GM19467 (cell line): ENCODE data around the gene JAKMIP1.

Source experiments
- ATAC-seq: cut with Tn5 transposase; IDR thresholded peaks from one replicate; pipeline ENCODE4 v1.9.1; 2021; ENCODE audit warnings: mild to moderate bottlenecking, moderate library complexity; ENCODE audit not compliant: unreplicated experiment

Gene JAKMIP1

DNA sequence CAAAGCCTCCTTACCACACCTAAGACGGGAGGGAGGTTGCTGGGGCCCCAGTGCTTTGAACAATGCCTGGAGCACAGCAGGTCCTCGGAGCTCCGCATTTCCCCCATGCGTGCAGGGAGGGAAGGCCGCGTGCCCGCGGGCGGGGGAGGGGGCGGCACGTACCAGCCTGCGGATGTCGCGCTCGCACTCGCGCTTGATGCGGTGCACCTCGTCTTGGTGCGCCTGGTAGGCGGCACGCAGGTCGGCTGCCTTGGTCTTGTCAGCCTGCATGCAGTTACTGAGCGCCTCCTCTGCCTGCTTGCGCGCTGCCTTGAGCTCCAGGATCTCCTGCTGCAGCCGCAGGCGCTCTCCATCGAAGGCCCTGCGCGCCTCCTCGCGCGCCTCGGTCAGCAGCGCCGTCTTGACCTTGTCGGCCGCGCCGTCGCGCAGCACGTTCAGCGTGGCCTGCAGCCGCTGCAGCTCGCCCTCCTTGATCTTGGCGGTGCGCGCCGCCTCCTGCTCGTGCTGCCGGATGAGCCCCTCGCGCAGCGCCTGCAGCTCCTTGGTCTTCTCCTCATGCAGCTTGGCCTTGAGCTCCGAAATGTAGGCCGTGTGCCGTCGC, 94.9 kb downstream of the JAKMIP1 start:
- no peak for ATAC-seq

DNA sequence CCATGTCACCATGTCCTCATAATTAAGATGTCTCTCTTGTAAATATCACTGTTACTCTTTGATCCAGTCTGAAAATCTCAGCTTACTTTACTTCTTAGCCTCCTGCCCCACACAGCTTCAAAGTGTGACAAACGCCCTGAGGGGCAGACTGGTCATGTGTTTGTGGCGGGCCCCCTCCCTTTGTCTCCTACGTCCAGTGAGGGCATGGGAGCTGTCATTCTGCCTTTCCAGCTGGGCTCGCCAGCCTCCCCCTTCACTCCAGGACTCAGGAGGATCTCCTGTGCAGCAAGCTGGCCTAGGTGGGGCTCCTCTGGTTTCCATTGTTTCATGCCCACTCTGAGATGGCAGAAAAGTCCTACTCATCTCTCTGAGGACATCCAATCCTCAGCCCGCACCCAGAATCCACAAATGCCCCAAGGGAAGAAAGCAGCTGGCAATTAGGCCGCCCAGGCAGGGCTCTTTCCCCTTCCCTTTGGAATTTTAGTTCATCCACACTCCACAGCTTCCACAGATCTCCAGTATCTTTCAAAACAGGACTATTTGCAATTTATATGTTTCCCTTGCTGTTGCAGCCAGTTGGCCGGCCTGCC, 95.7 kb downstream of the JAKMIP1 start:
- ATAC-seq = no peak

DNA sequence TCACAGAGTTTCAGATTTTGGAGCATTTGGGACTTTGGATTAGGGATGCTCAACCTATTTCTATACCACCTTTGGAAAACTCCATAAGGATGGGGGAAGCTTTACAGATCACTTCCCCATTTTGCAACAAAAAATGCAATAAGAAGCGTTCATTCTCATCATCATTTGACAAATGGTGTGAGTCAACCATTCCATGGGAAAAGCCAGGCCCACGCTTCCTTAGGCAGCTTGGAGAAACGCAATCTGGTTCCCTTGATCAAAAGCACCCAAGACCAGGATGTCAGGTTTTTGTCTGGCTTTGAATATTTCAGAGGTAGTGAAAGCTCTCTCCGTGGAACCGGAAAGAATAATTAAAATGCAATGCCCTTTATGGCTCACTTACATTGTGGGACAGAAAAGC, 102.8 kb downstream of the JAKMIP1 start:
- no peak for ATAC-seq

DNA sequence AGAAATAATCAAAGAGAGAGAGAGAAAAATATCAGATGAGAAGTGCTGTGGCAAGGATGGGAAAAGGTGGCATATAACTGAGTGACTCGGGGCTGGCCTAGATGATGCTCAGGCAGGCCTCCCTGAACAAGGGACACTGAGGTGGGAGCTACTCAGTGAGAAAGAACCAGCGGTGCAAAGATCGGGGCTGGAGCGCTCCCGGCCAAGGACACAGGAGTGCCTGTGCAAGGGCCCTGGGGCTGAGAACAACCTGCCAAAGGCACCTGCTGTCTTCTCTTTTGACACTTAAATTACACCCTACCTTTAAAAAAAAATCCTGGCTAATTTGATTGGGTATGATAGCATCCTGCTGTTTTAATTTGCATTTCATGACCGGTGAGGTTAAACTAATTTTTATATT, 104.5 kb downstream of the JAKMIP1 start:
- no peak for ATAC-seq

DNA sequence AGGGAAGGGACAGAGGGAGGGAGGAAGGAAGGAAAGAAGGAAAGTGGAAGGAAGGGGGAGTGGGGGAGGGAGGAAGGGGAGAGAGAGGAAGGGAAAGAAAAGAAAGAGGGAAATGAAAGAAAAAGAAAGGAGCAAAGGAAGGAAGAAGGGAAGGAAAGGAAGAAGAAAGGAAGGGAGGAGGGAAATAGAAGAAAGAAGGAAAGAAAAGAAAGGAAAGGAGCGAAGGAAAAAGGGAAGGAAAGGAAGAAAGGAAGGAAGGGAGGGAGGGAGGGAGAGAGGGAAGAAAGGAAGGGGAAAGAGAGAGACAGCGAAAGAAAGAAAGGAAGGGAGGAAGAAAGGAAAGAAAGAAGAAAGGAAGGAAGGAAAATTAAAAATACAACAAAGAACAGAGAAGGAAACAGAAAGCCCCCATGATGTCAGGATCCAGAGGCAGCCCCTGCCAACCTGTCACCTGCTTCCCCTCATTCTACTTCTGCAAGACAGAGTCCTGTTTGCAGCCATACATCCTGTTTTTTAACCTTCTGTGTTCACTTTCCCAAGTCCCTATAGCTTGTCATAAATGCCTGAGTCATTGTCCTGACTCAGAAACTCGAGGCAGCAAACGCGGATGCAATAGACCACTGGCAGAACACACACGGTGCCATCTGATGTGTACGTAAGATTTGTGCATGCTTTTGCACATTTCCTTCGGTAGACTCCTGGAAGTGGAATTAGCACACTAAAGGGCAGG, 105.2 kb downstream of the JAKMIP1 start:
- no peak for ATAC-seq

DNA sequence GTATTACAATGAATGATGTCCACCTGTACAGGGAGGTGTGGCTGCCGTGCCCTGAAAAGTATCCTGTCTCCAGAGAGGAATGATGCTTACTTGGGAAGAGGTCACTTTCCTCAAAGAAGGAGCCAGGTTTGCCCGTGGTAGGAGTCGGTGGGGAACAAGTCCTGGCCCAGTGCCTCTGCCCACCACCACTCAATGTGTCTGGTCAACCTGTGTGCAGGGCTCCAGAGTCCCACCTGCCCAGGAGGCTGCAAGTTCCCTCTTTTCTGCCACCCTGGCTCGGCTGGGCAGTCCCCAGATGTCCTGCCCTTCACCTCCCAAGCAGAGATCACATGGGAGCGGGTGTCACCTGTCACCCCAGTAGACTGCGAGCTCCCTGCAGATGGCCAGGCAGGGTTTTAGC, 106.7 kb downstream of the JAKMIP1 start:
- no peak for ATAC-seq

DNA sequence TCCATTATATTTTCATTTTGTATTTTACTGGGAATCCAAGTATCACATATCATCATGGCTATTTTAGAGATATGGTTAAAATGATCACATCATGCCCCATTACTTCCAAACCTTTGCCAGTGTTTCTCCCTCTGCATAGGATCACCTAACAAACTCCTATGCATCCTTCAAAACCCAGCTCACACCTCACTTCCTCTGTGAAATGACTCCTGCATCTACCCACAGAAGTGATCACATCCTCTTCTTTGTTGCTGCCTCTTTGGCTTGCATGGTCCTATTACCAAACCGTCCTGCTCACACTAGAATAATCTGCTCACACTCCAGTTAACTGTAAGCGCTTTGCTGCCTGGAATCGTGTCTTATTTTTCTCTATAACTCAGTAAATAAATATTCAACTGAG, 107.4 kb downstream of the JAKMIP1 start:
- no peak for ATAC-seq

DNA sequence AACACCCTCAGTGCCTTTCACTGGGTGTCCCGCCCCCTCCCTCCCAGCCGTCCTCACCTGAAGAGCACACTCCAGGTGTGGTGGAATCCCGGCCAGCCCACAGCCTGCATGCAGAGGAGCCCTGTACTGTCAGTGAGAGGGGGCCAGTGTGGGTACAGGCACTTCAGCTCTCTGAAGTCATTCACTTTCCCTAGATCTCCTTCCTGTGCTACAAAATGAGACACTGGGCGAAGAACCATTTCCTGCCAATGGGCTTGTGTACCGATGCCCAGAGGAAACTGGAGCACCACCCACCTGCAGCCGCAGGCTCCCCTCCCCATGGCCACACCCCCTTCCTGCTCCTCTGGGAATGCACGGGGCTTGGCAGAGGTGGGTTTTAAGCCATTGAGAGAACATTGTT, 108.2 kb downstream of the JAKMIP1 start:
- no peak for ATAC-seq

DNA sequence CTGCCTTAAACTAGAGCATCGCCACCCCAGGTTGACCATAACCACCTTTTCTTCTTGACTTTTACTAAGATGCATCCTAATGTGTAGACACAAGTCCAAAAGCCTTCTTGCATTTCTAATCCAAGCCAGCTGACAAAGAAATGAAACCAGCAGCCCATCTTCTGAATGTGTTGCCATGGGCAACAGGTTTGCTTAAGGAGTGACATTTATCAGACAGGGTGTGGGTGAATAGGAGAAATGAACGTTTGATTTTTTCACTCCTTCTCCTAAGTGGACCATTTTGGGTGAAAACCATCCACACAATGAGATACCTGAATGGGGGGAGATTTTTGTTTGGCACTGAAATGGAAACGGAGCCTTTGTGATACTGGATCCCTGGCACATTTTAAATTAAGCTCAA, 109.4 kb downstream of the JAKMIP1 start:
- ATAC-seq = no peak

DNA sequence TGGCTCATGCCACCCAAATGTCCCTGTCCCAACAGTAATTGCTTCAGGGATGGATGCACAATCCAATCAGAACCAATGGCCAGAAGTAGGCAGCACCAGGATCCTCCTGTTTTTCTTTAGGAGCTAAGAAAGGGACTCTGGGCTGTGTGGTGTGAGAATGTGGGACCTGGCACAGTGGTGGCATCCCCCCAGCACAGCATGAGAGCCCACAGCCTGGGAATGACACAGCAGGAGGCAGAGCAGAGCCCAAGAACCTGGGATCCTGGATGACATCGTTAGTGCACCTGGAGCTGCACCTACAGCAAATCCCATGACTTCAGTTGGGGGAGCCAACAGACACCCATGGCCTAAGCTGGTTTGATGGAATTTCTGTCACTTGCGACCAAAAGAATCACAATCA, 111.4 kb downstream of the JAKMIP1 start:
- no peak for ATAC-seq

DNA sequence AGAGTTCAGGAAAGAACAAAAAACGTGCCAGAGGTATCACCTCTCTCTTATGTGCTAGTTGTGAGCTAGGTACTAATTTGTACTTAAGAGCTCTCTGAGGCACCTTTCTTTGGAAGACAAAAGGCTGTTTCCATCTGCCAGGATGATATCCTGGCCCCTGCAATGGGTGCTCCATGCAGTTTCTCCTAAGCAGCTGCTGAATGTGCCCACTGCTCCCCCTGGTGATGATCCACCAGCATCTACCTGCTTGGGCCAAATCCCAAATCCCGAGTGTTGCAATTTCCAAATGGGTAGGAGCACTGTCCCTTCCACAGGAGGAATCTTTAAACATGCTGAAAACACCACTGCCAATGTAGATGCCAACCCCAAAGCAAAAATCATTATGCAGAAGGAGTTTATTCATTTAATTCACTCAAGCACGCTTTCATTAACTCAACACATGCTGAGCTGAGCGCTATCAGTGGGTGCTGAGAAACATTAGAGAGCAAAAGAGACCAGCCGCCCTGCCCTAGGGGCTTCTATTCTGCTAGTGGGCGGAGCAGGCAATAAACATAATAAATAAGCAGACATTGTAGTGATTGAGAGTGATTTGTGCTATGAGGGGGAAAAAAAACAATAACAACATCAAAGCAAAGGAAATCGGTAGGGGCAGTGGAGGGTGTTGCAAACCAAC, 112.5 kb downstream of the JAKMIP1 start:
- no peak for ATAC-seq

DNA sequence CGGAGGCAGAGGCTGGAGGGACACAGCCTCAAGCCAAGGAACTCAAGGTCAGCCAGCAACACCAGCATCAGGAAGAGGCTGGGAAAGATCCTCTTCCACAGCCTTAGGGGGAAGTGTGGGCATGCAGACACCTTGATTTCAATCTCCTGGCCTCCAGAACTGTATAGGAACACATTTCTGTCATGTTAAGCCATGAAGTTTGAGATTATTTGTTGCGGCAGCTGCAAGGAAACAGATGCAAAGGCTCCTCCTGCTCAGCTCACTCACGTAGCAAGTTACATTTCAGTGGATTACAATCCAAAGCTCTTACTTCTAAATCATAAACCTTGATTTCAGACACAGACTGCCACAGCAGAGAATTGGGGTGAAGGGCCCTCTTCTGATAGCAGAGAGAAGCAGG, 113.5 kb downstream of the JAKMIP1 start:
- no peak for ATAC-seq

DNA sequence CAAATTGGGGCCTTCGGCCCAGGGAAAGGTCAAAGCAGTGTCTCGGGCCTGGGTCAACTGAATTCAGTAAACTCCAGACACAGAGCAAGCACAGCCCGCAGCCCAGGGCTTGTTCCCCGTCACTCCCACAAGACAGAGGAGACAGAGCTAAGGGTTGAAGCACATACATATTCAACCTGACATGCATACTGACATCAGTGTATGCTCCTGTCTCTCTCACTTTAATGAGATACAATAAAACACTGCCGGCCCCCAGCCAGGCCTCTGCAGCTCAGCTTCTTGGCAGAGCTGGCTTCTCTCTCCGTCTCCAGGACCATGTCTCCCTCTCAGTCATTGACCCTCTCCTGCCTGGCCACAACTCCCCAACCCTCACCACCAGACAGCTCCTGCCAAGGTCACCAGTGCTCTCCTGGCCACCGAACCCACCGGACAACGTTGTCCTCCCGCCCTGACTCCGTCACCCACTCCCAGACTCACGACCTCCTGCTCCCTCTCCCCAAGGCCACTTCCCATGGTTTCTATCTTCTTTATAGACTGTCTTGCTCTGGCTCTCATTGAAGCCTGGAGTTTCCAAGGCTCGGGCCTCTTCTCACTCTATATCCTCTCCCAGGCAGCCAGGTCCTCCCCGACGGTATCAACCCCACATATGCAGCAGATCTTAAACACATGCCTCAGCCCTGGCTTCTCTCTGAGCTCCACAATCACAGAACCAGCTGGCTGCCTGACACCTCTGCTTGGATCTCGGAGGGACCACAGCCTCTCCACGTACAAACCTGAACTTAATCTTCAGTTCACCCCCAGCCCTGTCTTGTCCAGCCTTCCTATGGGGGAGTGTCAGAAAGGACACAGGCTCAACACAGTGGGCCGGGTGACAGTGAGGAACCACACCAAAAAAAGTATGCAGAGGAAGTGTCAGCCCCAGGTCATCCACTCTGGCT, 114.4 kb downstream of the JAKMIP1 start:
- ATAC-seq = no peak

DNA sequence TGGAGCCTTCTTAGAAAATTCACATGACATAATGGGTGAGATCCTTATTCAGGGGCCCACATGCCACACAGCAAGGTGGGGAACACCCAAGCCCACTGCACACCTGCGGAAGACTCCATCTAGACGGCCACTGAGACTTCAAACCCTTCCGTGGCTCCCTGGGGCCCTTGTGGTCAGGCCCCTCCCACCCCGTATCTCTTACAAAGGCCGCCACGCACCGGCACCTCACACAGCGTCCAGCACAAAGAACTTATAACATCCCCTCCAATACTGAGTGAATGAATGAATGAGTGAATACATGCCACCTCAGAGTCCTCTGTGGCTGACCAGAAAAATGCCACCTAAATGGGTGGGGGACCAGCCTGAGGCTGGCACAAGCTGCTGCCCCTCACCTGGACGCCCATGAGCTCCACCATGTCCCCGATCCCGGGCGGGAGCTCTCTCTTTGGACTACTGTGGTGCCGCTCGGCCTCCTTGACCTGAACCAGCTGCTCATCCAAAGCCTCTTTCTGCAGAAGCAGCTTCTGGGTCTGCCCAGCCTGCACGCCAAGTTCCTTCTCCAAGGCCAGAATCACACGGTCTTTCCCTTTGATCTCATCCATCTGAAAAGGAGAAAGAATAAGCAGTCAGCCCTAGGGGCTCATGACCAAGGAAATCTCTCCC, 115.2 kb downstream of the JAKMIP1 start:
- ATAC-seq = no peak

DNA sequence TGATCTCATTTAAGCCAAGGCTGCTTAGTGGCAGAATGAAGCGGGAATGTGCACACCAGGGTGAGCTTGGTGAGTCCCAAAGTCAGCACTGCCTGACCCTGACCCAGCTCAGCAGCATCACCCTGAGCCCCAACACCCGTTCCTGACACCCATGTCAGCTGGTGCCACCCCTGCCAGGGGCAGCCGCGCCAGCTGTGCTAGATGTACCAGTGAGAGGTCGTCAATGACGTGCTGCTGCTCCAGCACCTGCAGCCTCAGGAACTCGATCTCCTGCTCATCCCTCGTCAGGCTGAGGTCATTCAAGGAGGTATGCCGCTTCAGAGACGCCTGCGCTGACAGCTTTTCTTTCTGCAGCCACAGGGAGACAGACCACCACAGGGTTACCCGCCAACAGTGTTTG, 120.4 kb downstream of the JAKMIP1 start:
- no peak for ATAC-seq

DNA sequence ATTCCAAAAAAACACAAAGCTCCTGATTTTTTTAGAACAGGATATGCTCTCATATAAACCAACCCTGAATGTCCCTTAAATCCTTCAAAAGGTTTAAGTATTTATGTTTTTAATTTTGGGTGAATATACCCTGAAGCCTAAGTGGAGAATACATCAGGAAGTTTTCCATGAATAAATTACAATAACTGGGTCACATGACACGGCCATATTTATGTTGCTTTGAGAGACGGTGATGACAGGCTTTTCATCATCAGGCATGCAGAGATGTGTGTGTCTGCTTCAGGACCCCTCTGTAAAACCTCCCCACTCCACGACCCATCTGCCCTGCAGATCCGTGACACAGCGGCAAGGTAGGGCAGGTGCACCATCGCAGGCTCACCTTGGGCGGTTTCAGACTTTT, 121.8 kb downstream of the JAKMIP1 start:
- no peak for ATAC-seq

DNA sequence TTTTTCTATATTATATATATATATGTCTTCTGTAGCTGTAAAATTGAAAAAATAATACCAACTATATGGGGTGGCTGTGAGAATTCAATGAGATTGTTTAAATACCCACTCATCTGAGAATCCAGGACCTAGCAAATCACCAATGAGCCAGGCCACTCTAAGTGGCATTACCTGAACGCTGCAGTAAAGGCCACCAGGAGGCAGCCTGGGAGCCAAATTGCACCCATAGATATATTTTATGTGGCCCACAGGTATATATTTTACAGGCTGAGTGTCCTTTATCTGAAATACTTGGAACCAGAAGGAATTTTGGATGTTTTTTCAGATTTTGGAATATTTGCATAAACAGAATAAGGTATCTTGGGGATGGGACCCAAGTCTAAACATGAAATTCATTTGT, 124.0 kb downstream of the JAKMIP1 start:
- ATAC-seq = no peak

DNA sequence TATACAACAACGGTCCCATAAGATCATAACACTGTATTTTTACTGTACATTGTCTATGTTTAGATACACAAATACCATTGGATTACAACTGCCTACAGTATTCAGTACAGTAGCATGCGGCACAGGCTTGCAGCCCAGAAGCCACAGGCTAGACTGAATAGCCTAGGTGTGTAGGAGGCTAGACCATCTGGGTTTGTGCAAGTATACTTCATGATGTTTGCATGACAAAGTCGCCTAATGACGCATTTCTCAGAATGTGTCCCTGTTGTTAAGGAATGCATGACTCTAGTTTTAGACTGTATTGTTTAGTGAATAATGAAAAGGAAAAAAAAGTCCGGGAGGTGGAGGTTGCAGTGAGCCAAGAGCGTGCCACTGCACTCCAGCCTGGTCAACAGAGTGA, 125.6 kb downstream of the JAKMIP1 start:
- no peak for ATAC-seq

DNA sequence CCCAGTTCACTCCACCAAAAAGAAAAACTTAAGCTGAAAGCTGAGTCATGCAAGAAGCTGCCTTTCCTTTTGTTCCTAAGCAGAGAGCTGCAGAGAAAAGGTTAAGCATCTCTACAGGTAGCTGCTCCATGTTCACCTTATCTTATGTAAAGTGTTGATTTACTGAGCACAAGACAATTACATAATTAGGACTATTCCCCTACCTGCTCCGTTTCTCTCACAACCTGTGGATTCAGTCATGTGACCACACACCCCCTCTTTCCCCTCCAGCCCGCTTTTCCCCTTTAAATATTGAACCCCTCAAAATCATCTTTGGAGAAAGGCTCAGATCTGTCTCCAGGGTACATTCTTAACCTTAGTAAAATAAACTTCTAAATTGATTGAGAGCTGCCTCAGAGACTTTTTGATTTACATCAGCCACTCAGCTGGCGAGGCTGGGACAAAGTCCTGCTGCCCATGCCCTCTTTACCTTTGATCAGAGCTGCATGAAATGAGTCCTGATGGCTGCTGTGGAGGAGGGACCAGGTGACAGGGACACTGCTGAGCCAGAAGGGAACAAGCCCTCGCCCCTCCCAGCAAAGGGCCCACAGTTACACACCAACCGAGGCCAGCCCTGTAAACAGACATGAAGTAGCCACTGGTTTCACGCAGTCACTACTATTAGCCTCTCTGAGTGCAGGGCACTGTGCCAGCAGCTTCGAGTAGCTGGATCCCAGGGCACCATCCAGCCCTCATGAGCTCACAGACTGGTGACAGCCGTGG, 128.2 kb downstream of the JAKMIP1 start:
- no peak for ATAC-seq
